ENCODE measurements around the gene CLNK. TPM values are rescaled to one million over a fixed set of nuclear protein-coding genes. Genes with fewer than 3 reads are reported as not detected.
"Not testable (repeated sequence)": the region's sequence is repeated elsewhere in the genome, so short reads cannot be mapped to it uniquely, and the experiment has no call there.

CLNK gene
- total RNA-seq, 1 experiment from 2014 or later: not detected

- peak; percentile 98 for DNase-seq (ENCODE audit: low read depth)
Measured at GRCh38 chr4:10664408-10664807, 20.2 kb downstream of the CLNK start.

DNA sequence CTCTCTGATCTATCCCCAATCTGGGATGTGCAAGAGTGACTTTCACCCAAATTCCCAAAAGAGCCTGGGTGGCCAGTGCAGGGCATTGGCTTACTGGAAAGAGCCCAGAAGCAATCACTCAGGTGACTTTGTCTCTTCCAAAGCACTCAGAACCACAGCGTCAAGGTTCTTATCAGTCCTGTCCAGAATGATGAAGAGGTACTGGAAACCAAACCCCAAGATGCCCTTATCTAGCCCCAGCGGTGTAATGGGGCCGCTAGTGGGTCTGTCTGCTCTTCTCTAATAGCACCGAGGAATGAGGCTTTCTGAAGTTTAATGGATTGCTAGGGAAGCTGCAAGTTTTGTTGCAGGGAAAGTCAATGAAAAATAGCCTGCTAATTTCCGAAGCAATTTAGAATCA lies 21.6 kb downstream of the CLNK start:
- no peak for DNase-seq (ENCODE audit: low read depth)

GRCh38 chr4:10661047-10661446 lies 23.5 kb downstream of the CLNK start:
- no peak for DNase-seq (ENCODE audit: low read depth)

GRCh38 chr4:10659251-10659650 lies 25.3 kb downstream of the CLNK start:
- no peak for DNase-seq (ENCODE audit: low read depth)

GRCh38 chr4:10656988-10657387 lies 27.6 kb downstream of the CLNK start:
- DNase-seq (ENCODE audit: low read depth): no peak

- no peak for DNase-seq (ENCODE audit: low read depth)
Measured at GRCh38 chr4:10656420-10656819, 28.1 kb downstream of the CLNK start.

DNA sequence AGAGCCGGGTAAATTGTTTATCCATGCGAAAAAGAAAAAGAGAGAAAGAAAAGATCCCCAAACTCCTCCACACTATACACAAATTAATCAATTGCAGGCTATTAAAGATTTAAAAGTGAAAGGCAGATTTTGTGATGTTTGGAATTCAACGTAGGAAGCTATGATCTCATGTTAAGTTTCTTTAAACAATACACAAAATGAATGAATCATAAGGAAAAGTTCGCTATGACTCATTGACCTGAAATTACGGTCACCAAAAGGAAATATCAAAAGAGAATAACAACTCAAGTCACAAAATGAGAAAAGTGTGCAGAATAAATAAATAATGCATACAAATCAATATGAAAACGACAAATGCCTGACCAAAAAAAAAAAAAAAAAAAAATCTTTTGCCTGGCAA lies 28.6 kb downstream of the CLNK start:
- peak; percentile 78 for DNase-seq (ENCODE audit: low read depth)

DNA sequence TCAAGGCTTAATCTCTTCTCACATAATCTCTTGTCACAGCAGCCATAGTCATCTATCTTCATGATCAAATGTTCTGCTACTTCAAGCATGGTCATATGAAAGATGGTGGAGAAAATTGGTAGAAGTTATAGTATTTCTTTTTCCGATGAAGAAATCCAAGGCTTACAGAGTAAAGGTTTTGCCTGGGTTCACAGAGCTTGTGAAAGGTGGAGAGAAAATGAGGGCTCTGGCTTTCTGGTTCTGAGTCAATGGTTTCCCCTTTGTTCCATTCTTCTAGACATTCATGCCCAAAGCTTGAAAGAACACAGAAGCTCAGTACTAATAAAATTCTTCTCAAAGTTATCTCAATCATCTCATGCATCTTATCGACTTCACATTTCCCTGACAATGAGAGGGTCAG lies 36.1 kb downstream of the CLNK start:
- DNase-seq (ENCODE audit: low read depth): no peak

- no peak for DNase-seq (ENCODE audit: low read depth)
Measured at GRCh38 chr4:10647846-10648245, 36.7 kb downstream of the CLNK start.

DNA sequence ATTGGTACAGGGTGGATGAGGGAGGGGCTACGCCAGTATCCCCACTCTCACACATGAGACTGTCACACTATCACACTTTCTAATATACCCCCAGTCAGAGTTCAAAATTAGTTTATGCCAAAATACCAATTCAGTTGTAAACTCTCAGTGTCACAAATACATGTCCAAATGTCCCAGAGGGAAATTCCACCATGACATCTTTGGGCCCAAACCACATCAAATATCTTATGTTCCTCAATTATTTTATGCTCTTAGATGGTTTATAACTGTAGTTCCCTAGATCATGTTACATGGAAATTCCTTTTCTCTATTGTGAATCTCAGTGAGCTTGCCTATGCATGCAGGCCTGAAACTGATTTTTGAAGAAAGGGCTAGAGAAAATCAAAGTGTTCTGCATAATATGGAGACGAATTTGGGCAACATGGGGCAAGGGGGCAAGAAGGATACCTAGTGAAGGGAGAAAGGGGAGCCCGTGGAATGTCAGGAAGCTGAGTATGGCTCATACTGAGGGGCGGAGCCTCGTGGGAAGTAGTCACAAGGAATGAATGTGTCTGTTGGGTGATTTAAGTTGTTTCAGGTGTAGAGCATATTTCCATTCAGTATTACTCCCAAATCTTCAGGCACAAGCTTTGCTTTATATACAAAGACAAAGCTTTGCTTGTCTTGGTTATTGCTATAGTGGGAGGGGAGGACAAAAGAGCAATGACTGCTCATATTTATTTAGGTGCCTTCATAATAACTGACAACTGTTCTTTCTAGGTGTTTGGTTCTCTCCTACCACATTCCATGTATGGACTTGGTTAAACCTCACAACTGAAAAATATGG lies 40.8 kb downstream of the CLNK start:
- peak; percentile 77 for DNase-seq (ENCODE audit: low read depth)

DNA sequence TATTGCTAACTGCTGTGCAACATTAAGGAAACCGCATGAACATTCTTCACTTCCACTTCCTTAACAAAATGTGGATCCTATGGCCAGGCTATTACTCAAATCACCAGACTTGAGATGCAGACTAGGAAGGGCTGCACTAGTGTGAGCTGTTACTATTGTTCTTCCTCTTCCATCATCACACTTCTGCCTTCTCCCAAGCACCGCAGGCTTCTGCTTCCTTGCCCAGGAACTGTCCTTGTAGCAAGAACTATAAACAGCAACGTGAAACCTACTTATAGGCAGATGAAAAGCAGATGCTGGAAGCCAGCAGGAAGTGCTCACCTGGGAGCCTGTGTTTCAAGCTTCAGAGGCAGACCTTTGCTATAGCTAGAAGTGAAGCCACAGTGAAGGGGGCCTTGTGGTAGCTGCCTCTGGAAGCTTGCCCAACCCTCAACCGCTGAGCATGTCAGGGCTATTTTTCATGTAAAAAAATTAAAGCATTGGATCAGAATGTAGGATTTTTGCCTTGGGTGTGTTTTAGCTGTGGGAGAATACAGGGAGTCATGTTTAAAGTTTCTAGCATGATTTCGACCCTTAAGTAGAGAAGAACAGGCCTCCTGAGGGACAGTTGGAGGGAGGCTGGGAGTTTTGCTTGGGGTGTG lies 43.9 kb downstream of the CLNK start:
- no peak for DNase-seq (ENCODE audit: low read depth)

- DNase-seq (ENCODE audit: low read depth): no peak
Measured at GRCh38 chr4:10639664-10640063, 44.9 kb downstream of the CLNK start.

- peak; percentile 47 for DNase-seq (ENCODE audit: low read depth)
Measured at GRCh38 chr4:10639100-10639499, 45.5 kb downstream of the CLNK start.

- no peak for DNase-seq (ENCODE audit: low read depth)
Measured at GRCh38 chr4:10635091-10635490, 49.5 kb downstream of the CLNK start.

DNA sequence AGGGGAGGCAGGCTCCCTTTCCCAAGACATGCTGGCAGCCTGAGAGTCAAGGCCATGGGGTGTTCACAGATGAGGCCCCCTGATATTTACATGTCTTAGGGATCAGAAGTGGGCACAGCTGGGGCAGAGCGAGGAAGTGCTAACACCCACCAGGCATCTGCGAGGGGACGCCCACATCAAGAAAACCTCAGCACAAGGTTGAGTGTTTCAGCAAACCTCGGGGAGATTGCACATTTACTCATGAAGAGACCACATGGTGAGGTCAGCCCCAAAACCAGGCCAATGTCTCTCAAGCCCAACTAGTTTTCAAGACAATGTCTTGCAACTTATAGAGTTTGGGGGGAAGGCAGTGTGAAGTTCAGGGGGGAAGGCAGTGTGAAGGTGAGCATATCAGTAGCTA lies 55.2 kb downstream of the CLNK start:
- DNase-seq (ENCODE audit: low read depth): no peak

DNA sequence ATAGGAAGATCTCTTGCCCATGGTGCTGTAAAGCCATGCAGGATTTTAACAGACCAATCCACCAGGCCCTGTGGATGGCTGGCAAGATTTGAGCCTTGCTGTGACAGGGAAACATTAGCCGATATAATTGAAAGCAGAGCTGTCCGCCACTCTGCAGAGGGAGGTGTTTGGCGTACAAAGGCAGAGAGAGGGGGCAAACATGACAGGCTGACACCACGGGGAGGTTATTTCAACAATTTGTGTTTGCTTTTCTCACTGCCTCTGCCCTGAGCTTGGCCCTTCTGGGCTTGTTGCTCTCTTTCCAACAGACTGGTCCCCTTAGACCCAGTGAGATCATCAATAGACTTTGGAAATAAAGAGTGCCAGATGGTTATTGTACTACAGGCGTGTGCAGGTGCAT lies 59.4 kb downstream of the CLNK start:
- no peak for DNase-seq (ENCODE audit: low read depth)

GRCh38 chr4:10623862-10624261 lies 60.7 kb downstream of the CLNK start:
- DNase-seq (ENCODE audit: low read depth): no peak

- DNase-seq (ENCODE audit: low read depth): peak; percentile 40
Measured at GRCh38 chr4:10623241-10623640, 61.3 kb downstream of the CLNK start.

- DNase-seq (ENCODE audit: low read depth): peak; percentile 27
Measured at GRCh38 chr4:10622728-10623127, 61.8 kb downstream of the CLNK start.

DNA sequence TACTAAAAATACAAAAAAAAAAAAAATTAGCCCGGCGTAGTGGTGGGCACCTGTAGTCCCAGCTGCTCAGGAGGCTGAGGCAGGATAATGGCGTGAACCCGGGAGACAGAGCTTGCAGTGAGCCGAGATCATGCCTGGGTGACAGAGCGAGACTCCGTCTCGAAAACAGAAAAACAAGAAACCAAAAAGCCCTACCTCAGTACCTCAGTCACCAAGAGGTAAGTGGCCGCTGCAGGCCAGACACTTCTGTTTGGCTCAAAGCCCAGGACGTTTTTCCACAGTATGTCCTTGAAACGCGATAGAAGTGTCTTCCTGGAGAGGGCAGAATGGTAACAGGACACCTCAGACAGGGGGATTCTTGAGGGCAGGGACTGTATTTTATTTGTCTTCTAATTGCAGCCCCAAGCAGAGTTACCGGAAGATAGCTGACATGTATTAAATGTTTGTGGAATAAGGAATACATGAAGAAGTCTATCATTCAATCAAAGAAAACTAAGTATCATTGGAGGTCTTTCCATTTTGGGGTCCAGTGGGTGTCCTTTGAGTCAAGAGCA lies 63.6 kb downstream of the CLNK start:
- no peak for DNase-seq (ENCODE audit: low read depth)

GRCh38 chr4:10619855-10620254 lies 64.7 kb downstream of the CLNK start:
- DNase-seq (ENCODE audit: low read depth): no peak

- DNase-seq (ENCODE audit: low read depth): peak; percentile 33
Measured at GRCh38 chr4:10619220-10619619, 65.3 kb downstream of the CLNK start.

GRCh38 chr4:10614926-10615325 lies 69.6 kb downstream of the CLNK start:
- not testable (repeated sequence) for DNase-seq (ENCODE audit: low read depth)

Measured in HT1080 (cell line).